ENCODE results near the gene ILRUN. TPM values are rescaled to one million over a fixed set of nuclear protein-coding genes. Genes with fewer than 3 reads are reported as not detected.

The ILRUN gene
- total and polyA plus RNA-seq, 2 donors (not counting 1 experiment from before 2014, with no cell fraction given): 30.1 to 71.3 TPM

DNA sequence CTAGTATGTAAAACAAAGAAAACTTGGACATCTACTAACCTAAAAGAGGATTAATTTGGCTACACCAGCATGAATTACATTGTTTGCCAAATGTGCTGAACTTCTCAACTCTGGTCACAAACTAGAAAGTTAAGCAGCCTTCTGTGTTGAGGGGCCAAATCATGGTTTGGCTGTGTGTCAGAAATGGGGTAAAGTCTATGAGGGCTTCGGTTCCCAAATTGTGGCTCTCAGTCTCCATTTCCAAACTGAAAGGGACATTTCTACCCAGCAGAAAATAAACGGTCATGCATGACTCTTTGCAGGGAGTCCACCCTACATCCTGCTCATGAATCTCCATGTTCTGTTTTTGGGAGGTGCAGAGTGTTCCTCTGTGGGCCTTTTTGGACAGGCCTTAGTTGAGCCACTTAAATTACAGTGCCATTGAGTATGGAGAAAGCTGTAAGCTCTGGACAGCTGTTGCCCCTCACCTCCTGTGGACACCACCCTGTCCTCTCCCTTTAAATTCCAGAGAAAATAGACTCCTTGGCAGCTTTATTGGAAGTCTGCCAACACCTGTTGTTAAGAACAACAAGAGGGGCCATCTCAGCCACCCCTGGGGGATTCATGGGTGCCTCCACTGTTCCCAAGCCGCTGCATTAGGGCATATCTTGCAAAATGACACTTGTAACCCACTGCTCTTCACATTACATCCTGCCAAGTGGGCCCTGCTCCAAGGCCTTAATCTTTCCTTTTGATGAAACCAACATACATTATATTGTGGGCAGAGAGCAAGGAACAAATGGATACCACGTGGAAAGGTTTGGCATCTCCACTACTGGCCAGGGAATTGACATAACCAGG is 33.3 kb upstream of the ILRUN start:
- ChIA-PET CTCF (no interaction called here), POLR2A (no interaction called here)
- Mint-ChIP-seq H3K27ac (no peak overlapping the region), H3K9me3 (ENCODE audit: insufficient read depth) (peaks cover 5% of the 10 kb centered on the region), H3K4me3 (no peak overlapping the region), H3K27me3 (no peaks in the 10 kb centered on the region), H3K4me1 (no peaks in the 10 kb centered on the region)
- no peak for DNase-seq
- H2AFZ ChIP-seq (ENCODE audit: insufficient read depth, low read depth, low read length, poor library complexity, severe bottlenecking): no peak overlapping the region
- no peaks in the 10 kb centered on the region for H4K20me1 ChIP-seq (ENCODE audit: control insufficient read depth, insufficient read depth, low read length, poor library complexity, severe bottlenecking)
- H3K27ac ChIP-seq (ENCODE audit: low read length in 2 of 2): no peak overlapping the region
- no peak for TF ChIP-seq CTCF (IDR thresholded peaks at IDR 0.05)
- no peak for TF ChIP-seq EZH2 (IDR thresholded peaks at IDR 0.05; ENCODE audit: borderline replicate concordance, insufficient read depth, low read depth, low read length, poor library complexity, severe bottlenecking)
- intact Hi-C loops (cut with micrococcal nuclease): no loop called here
- ATAC-seq (ENCODE audit: low read depth): no peak
- H3K4me2 ChIP-seq (replicated peaks; ENCODE audit: low read depth, low read length, poor library complexity, severe bottlenecking): no peak overlapping the region
- H3K27me3 ChIP-seq (replicated peaks in 1 of 4; ENCODE audit: control extremely low read depth in 1 of 4, control insufficient read depth in 3 of 4, insufficient read depth in 4 of 4, low read length in 3 of 4): no peaks in the 10 kb centered on the region
- WGBS (ENCODE audit: insufficient coverage): 100% methylated on average over 1 of the region's 4 CpGs
- no peaks in the 10 kb centered on the region for H3K79me2 ChIP-seq (ENCODE audit: control insufficient read depth, insufficient read depth, low read length)
- no peak overlapping the region for H3K4me3 ChIP-seq (ENCODE audit: control extremely low read depth in 1 of 5, extremely low read depth in 1 of 5, insufficient read depth in 1 of 5, low read depth in 2 of 5, low read length in 4 of 5)
- no peak overlapping the region for H3K9ac ChIP-seq (ENCODE audit: low read length)
- H3K4me1 ChIP-seq (ENCODE audit: control insufficient read depth in 2 of 2, insufficient read depth in 2 of 2, low read length in 2 of 2): no peaks in the 10 kb centered on the region
- H3K36me3 ChIP-seq (replicated peaks in 1 of 2; ENCODE audit: control extremely low read depth in 1 of 2, control insufficient read depth in 1 of 2, extremely low read depth in 1 of 2, insufficient read depth in 2 of 2, low read length in 1 of 2): no peaks in the 10 kb centered on the region
- H3K9me3 ChIP-seq (ENCODE audit: control extremely low read depth in 1 of 3, control insufficient read depth in 2 of 3, insufficient read depth in 1 of 3, low read length in 2 of 3): peaks cover 0 to 4% (median 3%) of the 10 kb centered on the region in 3 donors

DNA sequence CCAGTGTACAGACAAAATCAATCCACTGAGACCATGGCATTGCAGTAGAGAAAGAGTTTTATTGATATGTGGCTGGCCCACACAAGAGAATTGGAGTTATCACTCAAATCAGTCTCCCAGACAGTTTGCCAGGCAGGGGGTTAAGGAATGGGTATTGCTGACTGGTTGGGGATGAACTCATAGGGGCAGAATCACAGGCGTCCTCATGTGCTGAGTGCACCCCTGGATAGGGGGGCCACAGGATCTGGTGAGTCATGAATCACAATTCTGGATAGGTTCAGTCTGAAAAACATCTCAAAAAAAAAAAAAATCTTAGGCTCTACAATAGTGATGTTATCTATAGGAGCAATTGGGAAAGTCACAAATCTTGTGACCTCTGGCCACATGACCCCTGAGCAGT is 29.5 kb upstream of the ILRUN start:
- Histone ChIP-seq H4K20me1 (ENCODE audit: control insufficient read depth, insufficient read depth, low read length, poor library complexity, severe bottlenecking) (no peaks in the 10 kb centered on the region), H3K9me3 (ENCODE audit: control extremely low read depth in 1 of 3, control insufficient read depth in 2 of 3, insufficient read depth in 1 of 3, low read length in 2 of 3) (peaks cover 0 to 4% (median 3%) of the 10 kb centered on the region in 3 donors), H3K4me1 (ENCODE audit: control insufficient read depth in 2 of 2, insufficient read depth in 2 of 2, low read length in 2 of 2) (no peaks in the 10 kb centered on the region), H3K4me2 (replicated peaks; ENCODE audit: low read depth, low read length, poor library complexity, severe bottlenecking) (no peak overlapping the region), H3K79me2 (ENCODE audit: control insufficient read depth, insufficient read depth, low read length) (no peaks in the 10 kb centered on the region), H2AFZ (ENCODE audit: insufficient read depth, low read depth, low read length, poor library complexity, severe bottlenecking) (no peak overlapping the region), H3K36me3 (replicated peaks in 1 of 2; ENCODE audit: control extremely low read depth in 1 of 2, control insufficient read depth in 1 of 2, extremely low read depth in 1 of 2, insufficient read depth in 2 of 2, low read length in 1 of 2) (no peaks in the 10 kb centered on the region), H3K27ac (ENCODE audit: low read length in 2 of 2) (no peak overlapping the region), H3K27me3 (replicated peaks in 1 of 4; ENCODE audit: control extremely low read depth in 1 of 4, control insufficient read depth in 3 of 4, insufficient read depth in 4 of 4, low read length in 3 of 4) (no peaks in the 10 kb centered on the region), H3K9ac (ENCODE audit: low read length) (no peak overlapping the region), H3K4me3 (ENCODE audit: control extremely low read depth in 1 of 5, extremely low read depth in 1 of 5, insufficient read depth in 1 of 5, low read depth in 2 of 5, low read length in 4 of 5) (no peak overlapping the region)
- no peak overlapping the region for H3K27ac Mint-ChIP-seq
- H3K4me1 Mint-ChIP-seq: no peaks in the 10 kb centered on the region
- H3K9me3 Mint-ChIP-seq (ENCODE audit: insufficient read depth): peaks cover 5% of the 10 kb centered on the region
- H3K4me3 Mint-ChIP-seq: no peak overlapping the region
- ATAC-seq (ENCODE audit: low read depth) (no peak), DNase-seq (no peak)
- intact Hi-C loops (cut with micrococcal nuclease): no loop called here
- no peaks in the 10 kb centered on the region for H3K27me3 Mint-ChIP-seq
- TF ChIP-seq CTCF (IDR thresholded peaks at IDR 0.05) (no peak), EZH2 (IDR thresholded peaks at IDR 0.05; ENCODE audit: borderline replicate concordance, insufficient read depth, low read depth, low read length, poor library complexity, severe bottlenecking) (no peak)
- ChIA-PET CTCF (no interaction called here), POLR2A (no interaction called here)
- WGBS (ENCODE audit: insufficient coverage): no CpG with 5 or more reads among the region's 1 CpG
